GM18951 (cell line): ENCODE results near the gene TAF13.

ENCODE experiments used
- POLR2A ChIP-seq: IDR thresholded peaks from 4 replicates; pipeline ENCODE4 v1.6.1; 2011; ENCODE audit warnings: mild to moderate bottlenecking; ENCODE audit not compliant: insufficient read length, insufficient read depth; ENCODE audit errors: extremely low read depth
- in situ Hi-C: fragments of 300-500 bp; cut with MboI; formaldehyde crosslinking; loops from one replicate; pipeline ENCODE4 v1.12.0; 2022; ENCODE audit warnings: low sequenced_read_pairs, mixed read lengths, inconsistent platforms; ENCODE audit not compliant: unreplicated experiment

TAF13 gene

GRCh38 chr1:109075531-109076490 is at the start of gene TAF13:
Gene TAF13, minus strand, starts transcription at chr1:109076003. Its CDS starts 56 bp downstream, at chr1:109075947.
- in situ Hi-C loops = no loop called here
- peak; percentile 95 for TF ChIP-seq POLR2A

- in situ Hi-C loops = no loop called here
- TF ChIP-seq POLR2A = no peak
These were observed 44.6 kb upstream of the TAF13 start for GRCh38 chr1:109120356-109120755.

- TF ChIP-seq POLR2A = no peak
- in situ Hi-C loops = no loop called here
These were observed 42.3 kb upstream of the TAF13 start for GRCh38 chr1:109118089-109118488.

GRCh38 chr1:109116286-109116685 is 40.5 kb upstream of the TAF13 start:
- in situ Hi-C loops = no loop called here

GRCh38 chr1:109115685-109116084 is 39.9 kb upstream of the TAF13 start:
- in situ Hi-C loops = no loop called here
- no peak for TF ChIP-seq POLR2A

More at GRCh38 chr1:109116286-109116685, 40.5 kb upstream of the TAF13 start:
- no peak for TF ChIP-seq POLR2A

- TF ChIP-seq POLR2A = no peak
- in situ Hi-C loops = no loop called here
These were observed 38.5 kb upstream of the TAF13 start for GRCh38 chr1:109114342-109114674.

- in situ Hi-C loops = no loop called here
- TF ChIP-seq POLR2A = no peak
These were observed 38.0 kb upstream of the TAF13 start, which contains the start of gene ELAPOR1 for GRCh38 chr1:109113590-109114341. Gene ELAPOR1, plus strand, starts transcription at chr1:109114115. Its CDS starts 69 bp downstream, at chr1:109114184.

GRCh38 chr1:109112652-109113285 is 37.0 kb upstream of the TAF13 start:
- no peak for TF ChIP-seq POLR2A
- in situ Hi-C loops = no loop called here

- in situ Hi-C loops = no loop called here
- TF ChIP-seq POLR2A = no peak
These were observed 36.4 kb upstream of the TAF13 start for GRCh38 chr1:109112056-109112651.

- TF ChIP-seq POLR2A = no peak
- in situ Hi-C loops = no loop called here
These were observed 35.7 kb upstream of the TAF13 start for GRCh38 chr1:109111386-109112055.

GRCh38 chr1:109109906-109110305 is 34.1 kb upstream of the TAF13 start:
- in situ Hi-C loops = no loop called here
- TF ChIP-seq POLR2A = no peak

GRCh38 chr1:109107785-109108184 is 32.0 kb upstream of the TAF13 start:
- no peak for TF ChIP-seq POLR2A
- in situ Hi-C loops = no loop called here
